Spleen (tissue), 7 donors: ENCODE data around the gene ASB3.

Experiments used
- POLR2A ChIP-seq, 3 donors: fragments of 450-650 bp; IDR thresholded peaks; one replicate each; pipeline ENCODE4 v1.5.1; 2017; ENCODE audit warnings: antibody characterized with exemption in 3 of 3, mild to moderate bottlenecking in 1 of 3
- TF ChIP-seq, protein P1 (sequence below), 11 experiments: fragments of 200-600 bp in 7 of 11; fragments of 450-650 bp in 4 of 11; sonication (generic) in 4 of 11; IDR thresholded peaks in 8 of 11; conservative IDR thresholded peaks in 3 of 11; 1 replicate in 7 of 11; 2 replicates in 4 of 11; pipeline versions ENCODE4 v1.4.0 to v1.8.0; 2016 to 2021; ENCODE audit warnings: antibody characterized with exemption in 11 of 11, inconsistent platforms in 4 of 11, mild to moderate bottlenecking in 1 of 11
- donor health status: DM: no; HTN: no; CAD: no; lungs with moderate emphysema.
- donor health status: DM: no; HTN: no; CAD: no.
- donor health status: DM: no; HTN: no; CAD: no.

DNA sequence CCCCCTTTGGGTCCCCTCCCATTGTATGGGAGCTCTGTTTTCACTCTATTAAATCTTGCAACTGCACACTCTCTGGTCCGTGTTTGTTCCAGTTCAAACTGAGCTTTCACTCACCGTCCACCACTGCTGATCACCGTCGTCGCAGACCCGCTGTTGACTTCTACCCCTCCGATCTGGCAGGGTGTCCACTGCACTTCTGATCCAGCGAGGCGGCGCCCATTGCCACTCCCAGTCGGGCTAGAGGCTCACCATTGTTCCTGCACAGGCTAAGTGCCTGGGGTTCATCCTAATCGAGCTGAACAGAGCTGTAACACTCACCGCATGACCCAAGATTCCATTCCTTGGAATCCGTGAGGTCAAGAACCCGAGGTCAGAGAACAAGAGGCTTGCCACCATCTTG, 30.1 kb downstream of the ASB3 start:
- TF ChIP-seq, protein P1, sequence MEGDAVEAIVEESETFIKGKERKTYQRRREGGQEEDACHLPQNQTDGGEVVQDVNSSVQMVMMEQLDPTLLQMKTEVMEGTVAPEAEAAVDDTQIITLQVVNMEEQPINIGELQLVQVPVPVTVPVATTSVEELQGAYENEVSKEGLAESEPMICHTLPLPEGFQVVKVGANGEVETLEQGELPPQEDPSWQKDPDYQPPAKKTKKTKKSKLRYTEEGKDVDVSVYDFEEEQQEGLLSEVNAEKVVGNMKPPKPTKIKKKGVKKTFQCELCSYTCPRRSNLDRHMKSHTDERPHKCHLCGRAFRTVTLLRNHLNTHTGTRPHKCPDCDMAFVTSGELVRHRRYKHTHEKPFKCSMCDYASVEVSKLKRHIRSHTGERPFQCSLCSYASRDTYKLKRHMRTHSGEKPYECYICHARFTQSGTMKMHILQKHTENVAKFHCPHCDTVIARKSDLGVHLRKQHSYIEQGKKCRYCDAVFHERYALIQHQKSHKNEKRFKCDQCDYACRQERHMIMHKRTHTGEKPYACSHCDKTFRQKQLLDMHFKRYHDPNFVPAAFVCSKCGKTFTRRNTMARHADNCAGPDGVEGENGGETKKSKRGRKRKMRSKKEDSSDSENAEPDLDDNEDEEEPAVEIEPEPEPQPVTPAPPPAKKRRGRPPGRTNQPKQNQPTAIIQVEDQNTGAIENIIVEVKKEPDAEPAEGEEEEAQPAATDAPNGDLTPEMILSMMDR (IDR thresholded peaks at IDR 0.05 in 8 of 11, conservative IDR thresholded peaks at IDR 0.05 in 3 of 11) = no peak
- no peak for TF ChIP-seq POLR2A (IDR thresholded peaks at IDR 0.05)
